ENCODE data around the gene CBL.

GRCh38 chr11:119347242-119347641 is 141.1 kb downstream of the CBL start:
- no peak for TF ChIP-seq REPIN1 (tag by site-specific recombination; IDR thresholded peaks at IDR 0.05; ENCODE audit: low read depth)
- no peak for TF ChIP-seq REST (tag by site-specific recombination; IDR thresholded peaks at IDR 0.05)
- no peak for TF ChIP-seq YY1 (tag by site-specific recombination; IDR thresholded peaks at IDR 0.05)
- no peak for TF ChIP-seq CTCF (tag by site-specific recombination; IDR thresholded peaks at IDR 0.05)
- TF ChIP-seq ZNF76 (tag by site-specific recombination; IDR thresholded peaks at IDR 0.05; ENCODE audit: borderline replicate concordance, low read depth): no peak
- no peak for TF ChIP-seq ZNF768 (tag by site-specific recombination; IDR thresholded peaks at IDR 0.05)
- no peak for TF ChIP-seq ZBTB21 (tag by site-specific recombination; IDR thresholded peaks at IDR 0.05)
- TF ChIP-seq ZNF777 (tag by site-specific recombination; IDR thresholded peaks at IDR 0.05; ENCODE audit: borderline replicate concordance): no peak
- no peak for TF ChIP-seq PATZ1 (tag by site-specific recombination; IDR thresholded peaks at IDR 0.05)
